Mesenteric fat pad (tissue), 1 donor: ENCODE data around the gene SELENOI. TPM values are rescaled to one million over a fixed set of nuclear protein-coding genes. Genes with fewer than 3 reads are reported as not detected.
"Not testable (repeated sequence)": the region's sequence is repeated elsewhere in the genome, so short reads cannot be mapped to it uniquely, and the experiment has no call there.

ENCODE experiments used
- DNase-seq: peaks from one replicate; pipeline ENCODE4 v3.0.0-alpha.2; 2020; ENCODE audit warnings: low spot score
- total RNA-seq: library from RNA; stranded (reverse); fragmentation: NEBNext Ultra II Directional; extraction: Animal tissue kit (Norgen Biotek cat#: 25700); gene quantifications from one replicate; pipeline ENCODE4 v1.2.1, GENCODE V29; 2021
- donor health status: DM: yes; HTN: yes; CAD: no.

SELENOI gene
- total RNA-seq, 1 donor from 2014 or later, result 18.7 TPM

DNA sequence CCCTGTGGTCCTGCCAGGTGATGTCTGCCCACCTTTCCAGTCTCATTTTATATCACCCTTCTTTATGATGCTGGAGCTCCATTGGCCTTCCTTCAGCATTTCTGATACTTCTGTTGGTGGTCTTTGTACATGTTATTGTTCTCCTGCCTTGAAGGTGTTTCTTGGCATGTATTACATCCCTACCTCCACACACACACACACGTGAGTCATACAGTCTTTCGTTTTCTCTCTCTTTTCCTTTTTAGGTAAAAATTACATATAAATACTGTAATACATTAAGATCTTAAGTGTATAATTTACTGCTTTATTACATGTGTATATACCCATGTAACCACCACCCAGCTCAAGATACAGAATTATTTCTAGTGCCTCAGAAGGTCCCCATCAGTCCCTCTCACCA lies 10.8 kb downstream of the SELENOI start:
- DNase-seq, result no peak

DNA sequence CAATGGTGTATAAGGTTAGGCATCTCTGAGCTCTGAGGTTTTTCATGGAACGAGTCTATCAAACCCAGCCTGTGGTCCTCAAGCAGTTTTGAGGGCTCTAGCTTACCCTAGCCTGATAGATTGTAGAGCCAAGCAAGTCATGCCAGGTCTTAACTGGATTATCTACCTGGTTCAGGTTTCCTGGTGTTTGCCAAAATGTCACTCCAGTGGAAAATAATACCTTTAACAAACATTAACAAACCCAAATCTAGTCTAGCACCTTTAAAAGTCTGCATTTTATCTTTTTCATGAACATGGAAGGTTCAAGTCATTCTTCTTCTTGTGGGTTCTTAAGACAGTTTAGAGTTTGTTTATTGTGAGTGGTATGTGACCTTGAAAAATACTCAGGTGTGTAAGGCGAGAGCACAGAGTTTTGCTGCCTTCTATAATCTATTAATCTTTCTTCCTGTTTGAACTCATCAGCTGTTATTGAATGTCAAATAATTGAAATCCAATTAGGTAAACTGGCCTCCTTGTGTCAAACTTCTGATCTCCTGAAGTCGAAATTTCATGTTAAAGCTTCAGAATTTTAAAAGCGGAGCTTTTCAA lies 14.0 kb downstream of the SELENOI start:
- no peak for DNase-seq

- no peak for DNase-seq
Observed at GRCh38 chr2:26363323-26363722, 17.4 kb downstream of the SELENOI start.

DNA sequence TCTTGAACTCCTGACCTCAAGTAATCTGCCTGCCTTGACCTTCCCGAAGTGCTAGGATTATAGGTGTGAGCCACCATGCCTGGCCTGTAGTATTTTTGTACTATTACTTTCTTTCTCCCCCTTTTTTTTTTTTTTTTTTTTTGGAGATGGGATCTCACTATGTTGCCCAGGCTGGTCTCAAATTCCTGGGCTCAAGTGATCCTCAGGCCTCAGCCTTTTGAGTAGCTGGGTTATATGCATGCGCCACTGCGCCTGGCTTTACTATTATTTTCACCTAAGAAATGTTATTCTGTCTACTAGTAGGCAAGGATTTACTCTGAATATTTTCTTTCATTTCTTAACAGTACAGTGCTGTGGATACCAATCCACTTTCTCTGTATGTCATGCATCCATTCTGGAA lies 18.0 kb downstream of the SELENOI start:
- no peak for DNase-seq

- DNase-seq, result no peak
Observed at GRCh38 chr2:26364669-26365068, 18.7 kb downstream of the SELENOI start.

GRCh38 chr2:26366957-26367356 lies 21.0 kb downstream of the SELENOI start:
- DNase-seq, result no peak

GRCh38 chr2:26369664-26370063 lies 23.7 kb downstream of the SELENOI start:
- not testable (repeated sequence) for DNase-seq

DNA sequence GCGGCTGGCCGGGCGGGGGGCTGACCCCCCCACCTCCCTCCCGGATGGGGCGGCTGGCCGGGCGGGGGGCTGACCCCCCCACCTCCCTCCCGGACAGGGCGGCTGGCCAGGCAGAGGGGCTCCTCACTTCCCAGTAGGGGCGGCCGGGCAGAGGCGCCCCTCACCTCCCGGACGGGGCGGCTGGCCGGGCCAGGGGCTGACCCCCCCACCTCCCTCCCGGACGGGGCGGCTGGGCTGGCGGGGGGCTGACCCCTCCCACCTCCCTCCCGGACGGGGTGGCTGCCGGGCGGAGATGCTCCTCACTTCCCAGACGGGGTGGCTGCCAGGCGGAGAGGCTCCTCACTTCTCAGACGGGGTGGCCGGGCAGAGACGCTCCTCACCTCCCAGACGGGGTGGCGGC lies 25.0 kb downstream of the SELENOI start:
- DNase-seq, result not testable (repeated sequence)

DNA sequence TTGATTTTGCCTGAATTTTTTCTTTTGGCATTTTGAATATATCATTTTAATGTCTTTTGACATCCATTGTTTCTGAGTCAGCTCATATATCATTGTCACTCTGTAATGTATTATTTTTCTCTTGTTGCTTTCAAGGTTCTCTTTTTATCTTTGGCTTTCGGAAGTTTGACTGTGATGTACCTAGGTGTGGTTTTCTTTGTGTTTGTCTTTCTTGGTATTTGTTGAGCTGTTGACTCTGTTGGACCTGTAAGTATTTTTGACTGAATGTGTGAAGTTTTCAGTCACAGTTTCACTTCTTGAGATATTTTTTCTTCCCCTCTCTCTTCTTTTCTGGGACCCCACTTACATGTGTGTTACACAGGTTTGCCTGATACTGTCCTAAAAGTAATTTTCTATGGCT lies 30.9 kb downstream of the SELENOI start:
- DNase-seq, result no peak

DNA sequence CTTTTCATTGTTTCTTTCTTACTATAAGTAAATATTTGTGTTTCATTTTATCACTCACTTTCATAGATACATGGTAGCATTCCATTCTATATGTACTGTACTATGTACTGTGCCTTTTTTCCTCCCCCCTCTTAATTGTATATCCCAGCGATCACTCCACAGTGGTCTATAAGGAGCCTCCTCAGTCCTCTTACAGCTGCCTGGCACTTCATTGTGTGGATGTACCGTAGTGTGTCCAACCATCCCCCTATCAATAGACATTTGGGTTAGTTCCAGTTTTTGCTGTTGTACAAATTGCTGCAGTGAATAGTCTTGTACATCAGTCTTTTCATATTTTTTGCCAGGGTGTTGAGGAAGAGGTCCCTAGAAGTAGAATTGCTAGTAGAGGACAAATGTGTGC lies 34.3 kb downstream of the SELENOI start:
- no peak for DNase-seq

DNA sequence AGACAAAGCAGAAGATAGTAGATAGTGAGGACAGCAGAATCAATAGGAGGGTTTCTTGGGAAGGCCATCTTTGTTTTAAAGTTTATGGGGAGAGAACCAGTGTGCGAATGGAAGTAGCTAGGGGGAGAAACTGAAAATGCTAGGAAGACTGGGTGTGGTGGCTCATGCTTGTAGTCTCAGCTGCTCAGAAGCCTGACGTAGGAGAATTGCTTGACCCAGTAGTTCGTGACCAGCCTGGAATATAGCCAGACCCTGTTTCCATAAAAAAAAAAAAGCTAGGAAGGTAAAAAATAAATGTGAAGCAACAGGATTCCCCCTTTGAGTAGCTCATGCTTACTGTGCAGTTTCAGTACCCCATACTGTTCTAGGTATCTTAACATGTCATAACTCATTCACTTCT lies 36.6 kb downstream of the SELENOI start:
- DNase-seq, result no peak

DNA sequence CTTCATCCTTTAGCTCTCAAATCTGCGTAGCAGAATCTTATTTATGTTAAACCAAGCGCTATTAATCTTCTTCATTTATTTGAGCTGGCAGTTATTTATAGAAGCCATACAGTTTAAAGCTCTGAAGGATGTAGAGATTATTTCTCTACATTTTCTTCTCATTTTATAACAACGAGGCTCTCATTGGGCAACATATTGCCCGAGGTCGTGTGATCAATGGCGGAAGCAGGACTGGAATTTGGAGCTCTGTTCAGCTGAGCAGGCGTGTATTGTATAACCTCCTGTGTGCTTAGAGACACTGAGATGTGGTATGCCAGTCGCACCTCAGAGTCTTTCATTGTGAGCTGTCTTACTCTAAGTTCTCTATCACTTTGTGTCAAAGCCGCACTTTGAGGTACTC lies 38.2 kb downstream of the SELENOI start:
- DNase-seq, result no peak

- DNase-seq, result no peak
Observed at GRCh38 chr2:26384597-26384996, 38.7 kb downstream of the SELENOI start.

- DNase-seq, result no peak
Observed at GRCh38 chr2:26387189-26387588, 41.2 kb downstream of the SELENOI start.

DNA sequence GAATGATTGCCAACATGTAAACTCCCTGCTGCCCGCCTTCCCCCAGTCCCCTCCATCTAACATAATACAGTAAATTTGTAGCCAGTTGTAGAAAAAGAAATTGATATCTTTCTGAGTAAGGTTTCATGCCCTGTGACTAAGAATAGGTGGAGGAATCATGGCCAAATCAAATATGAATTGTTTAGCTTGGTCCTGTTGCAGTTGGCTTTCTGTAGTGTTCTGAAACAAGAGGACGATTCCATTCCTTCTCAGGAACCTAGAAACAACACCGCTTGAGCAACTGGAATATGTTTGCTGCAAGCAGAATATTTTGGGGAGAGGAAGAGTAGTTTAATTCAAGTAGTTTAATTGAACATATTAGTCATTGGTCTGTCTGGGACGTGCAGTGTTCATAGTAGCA lies 48.8 kb downstream of the SELENOI start:
- no peak for DNase-seq

DNA sequence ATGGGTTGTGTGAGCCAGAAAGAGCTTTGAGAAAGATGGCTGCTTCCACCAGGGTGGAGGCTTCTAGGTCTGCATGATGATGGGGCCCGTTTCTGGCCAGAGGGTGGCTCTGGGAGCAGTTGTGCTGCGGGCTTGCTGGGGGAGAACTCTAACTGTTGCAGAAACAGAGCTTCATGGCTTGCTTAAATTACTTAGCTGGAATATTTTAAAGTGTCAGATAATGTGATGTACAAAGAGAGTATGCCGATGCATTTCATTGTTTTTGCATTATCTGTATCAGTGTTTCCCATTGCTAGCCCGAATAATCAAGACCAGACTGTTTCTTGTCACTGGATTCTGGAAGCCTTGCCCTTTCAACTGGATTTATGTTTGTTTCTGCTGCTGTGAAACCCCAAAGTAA lies 49.5 kb downstream of the SELENOI start:
- DNase-seq, result no peak

DNA sequence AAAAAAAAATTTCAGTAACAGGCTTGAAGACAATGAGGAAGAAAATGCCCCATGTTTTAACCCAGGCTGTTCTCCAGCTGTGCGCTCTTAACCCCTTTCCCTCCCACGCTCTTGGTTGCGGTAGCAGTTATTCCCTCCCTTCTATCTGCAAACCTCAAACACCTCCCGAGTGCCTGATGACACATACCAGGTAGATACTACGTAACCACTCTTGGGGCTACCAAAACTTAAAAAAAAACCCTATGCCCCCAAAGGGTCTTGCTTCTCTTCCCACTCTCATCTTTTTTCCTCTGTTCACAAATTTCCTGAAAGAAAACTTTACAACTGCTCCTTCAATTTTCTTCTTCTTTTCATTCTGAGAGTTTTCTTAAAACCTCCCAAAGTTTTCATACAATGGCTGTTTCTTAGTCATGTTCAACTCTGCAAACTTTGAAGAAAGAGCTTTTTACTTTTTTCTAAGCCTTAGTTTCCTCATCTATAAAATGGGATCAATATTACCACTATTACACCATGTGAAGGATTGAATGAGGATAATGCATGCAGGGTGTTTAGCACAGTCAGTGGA lies 50.9 kb downstream of the SELENOI start:
- no peak for DNase-seq

DNA sequence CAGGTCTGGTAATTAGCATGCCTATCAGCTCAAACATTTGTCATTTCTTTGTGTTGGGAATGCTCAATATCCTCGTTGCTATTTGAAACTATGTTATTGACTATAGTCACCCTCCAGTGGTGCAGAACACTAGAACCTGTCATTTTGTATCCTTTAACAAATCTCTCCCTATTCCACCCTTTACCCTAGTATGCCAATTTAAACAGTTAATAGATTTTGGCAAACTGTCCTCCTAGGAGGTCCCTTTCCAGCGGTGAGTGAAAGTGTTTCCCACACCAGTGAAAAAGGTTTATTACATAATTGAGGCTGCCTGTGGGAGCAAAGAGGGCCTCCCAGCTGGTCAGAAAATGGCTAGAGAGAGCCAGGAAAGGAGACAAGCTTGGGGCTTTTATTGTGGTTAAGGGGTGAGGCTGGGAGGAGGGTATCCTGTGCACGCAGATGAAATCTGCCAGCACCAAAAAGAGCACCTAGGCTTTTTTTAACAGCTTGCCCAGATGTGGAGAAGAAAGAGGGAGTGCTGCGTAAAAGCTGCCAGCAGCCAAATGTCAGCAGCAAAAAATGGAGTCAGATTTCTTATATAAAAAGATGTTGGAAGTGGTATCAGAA lies 53.9 kb downstream of the SELENOI start:
- DNase-seq, result no peak

DNA sequence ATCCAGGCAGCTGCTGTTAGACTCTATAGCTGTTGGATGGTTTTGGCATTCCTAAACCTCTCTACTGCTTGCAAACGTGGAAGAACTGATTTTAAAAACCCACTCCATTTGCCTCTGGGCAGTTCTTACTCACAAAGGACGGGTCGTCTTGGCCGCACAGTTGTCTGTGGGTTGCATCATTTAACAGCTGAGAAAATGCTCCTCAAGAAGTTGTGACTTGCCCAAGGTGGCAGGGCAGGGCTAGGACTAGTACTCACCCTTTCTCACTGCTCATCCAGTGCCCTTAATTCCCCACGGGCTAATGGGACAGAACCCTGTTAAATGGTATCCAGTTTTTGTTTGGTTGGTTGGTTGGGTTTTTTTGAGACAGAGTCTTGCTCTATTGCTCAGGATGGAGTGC lies 54.8 kb downstream of the SELENOI start:
- no peak for DNase-seq

- DNase-seq, result no peak
Observed at GRCh38 chr2:26401739-26402541, 56.0 kb downstream of the SELENOI start, which contains the start of gene DRC1. Gene DRC1 (plus strand): TSS chr2:26401920. CDS start chr2:26401990, 70 bp downstream.

GRCh38 chr2:26407526-26407925 lies 61.6 kb downstream of the SELENOI start:
- no peak for DNase-seq

GRCh38 chr2:26409785-26410184 lies 63.8 kb downstream of the SELENOI start:
- DNase-seq, result no peak
